ENCODE results near the gene TGM6. TPM values are rescaled to one million over a fixed set of nuclear protein-coding genes. Genes with fewer than 3 reads are reported as not detected.

The TGM6 gene
- total RNA-seq, 1 experiment from 2014 or later: not detected

DNA sequence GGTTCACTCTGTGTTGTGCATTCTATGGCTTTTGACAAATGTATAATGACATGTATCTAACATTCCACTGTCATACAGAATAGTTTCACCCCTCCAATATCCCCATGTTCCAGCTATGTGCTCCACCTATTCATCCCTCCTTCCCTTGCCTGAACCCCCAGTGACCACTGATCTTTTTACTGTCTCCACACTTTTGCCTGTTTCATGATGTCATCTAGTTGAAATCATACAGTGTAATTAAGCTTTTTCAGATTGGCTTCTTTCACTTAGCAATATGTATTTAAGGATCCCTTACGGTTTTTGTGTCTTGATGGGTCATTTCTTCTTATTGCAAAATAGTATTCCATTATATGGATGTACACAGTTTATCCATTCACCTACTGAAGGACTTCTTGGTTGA is 39.8 kb downstream of the TGM6 start:
- no peaks in the 10 kb centered on the region for H3K9me3 Mint-ChIP-seq (ENCODE audit: low read depth, unreplicated experiment)
- H3K27me3 Mint-ChIP-seq (ENCODE audit: unreplicated experiment): peaks cover 67% of the 10 kb centered on the region
- TF ChIP-seq CTCF (IDR thresholded peaks at IDR 0.05; ENCODE audit: unreplicated experiment): no peak
- no peak overlapping the region for H3K4me3 Mint-ChIP-seq (ENCODE audit: low read depth, unreplicated experiment)
- no peak overlapping the region for H3K27ac Mint-ChIP-seq (ENCODE audit: unreplicated experiment)
- no peaks in the 10 kb centered on the region for H3K4me1 Mint-ChIP-seq (ENCODE audit: low read depth, unreplicated experiment)
- no peaks in the 10 kb centered on the region for H3K36me3 Mint-ChIP-seq (ENCODE audit: insufficient read depth, unreplicated experiment)
- no peak for DNase-seq
- BruUV-seq (replicated peaks): no TSS peak
- CTCF ChIA-PET: interaction anchor here (0.7 kb wide), 1 partner anchor 311 kb away, joined by 3 read pairs; no protein-coding TSS in a partner anchor
- intact Hi-C loops (cut with micrococcal nuclease; ENCODE audit: unreplicated experiment): loop anchor here (2.0 kb wide), 1 partner anchor 32 kb away; no protein-coding TSS in a partner anchor

- DNase-seq: no peak
These were observed 40.5 kb downstream of the TGM6 start for GRCh38 chr20:2421247-2421646.

GRCh38 chr20:2429051-2429450 is 48.4 kb downstream of the TGM6 start:
- intact Hi-C loops (cut with micrococcal nuclease; ENCODE audit: unreplicated experiment): no loop called here
- CTCF ChIA-PET: no interaction called here
- no TSS peak for BruUV-seq (replicated peaks)
- peaks cover 76% of the 10 kb centered on the region for H3K27me3 Mint-ChIP-seq (ENCODE audit: unreplicated experiment)
- H3K4me3 Mint-ChIP-seq (ENCODE audit: low read depth, unreplicated experiment): no peak overlapping the region
- no peak overlapping the region for H3K27ac Mint-ChIP-seq (ENCODE audit: unreplicated experiment)
- no peak for TF ChIP-seq CTCF (IDR thresholded peaks at IDR 0.05; ENCODE audit: unreplicated experiment)
- no peaks in the 10 kb centered on the region for H3K4me1 Mint-ChIP-seq (ENCODE audit: low read depth, unreplicated experiment)
- peaks cover 2% of the 10 kb centered on the region for H3K9me3 Mint-ChIP-seq (ENCODE audit: low read depth, unreplicated experiment)
- no peaks in the 10 kb centered on the region for H3K36me3 Mint-ChIP-seq (ENCODE audit: insufficient read depth, unreplicated experiment)
- DNase-seq: no peak

More at GRCh38 chr20:2421247-2421646, 40.5 kb downstream of the TGM6 start:
- CTCF ChIA-PET: no interaction called here
- no TSS peak for BruUV-seq (replicated peaks)
- Mint-ChIP-seq H3K4me3 (ENCODE audit: low read depth, unreplicated experiment) (no peak overlapping the region), H3K27ac (ENCODE audit: unreplicated experiment) (no peak overlapping the region), H3K9me3 (ENCODE audit: low read depth, unreplicated experiment) (peaks cover 2% of the 10 kb centered on the region), H3K36me3 (ENCODE audit: insufficient read depth, unreplicated experiment) (no peaks in the 10 kb centered on the region), H3K4me1 (ENCODE audit: low read depth, unreplicated experiment) (no peaks in the 10 kb centered on the region), H3K27me3 (ENCODE audit: unreplicated experiment) (peaks cover 67% of the 10 kb centered on the region)
- TF ChIP-seq CTCF (IDR thresholded peaks at IDR 0.05; ENCODE audit: unreplicated experiment): no peak
- intact Hi-C loops (cut with micrococcal nuclease; ENCODE audit: unreplicated experiment): loop anchor here (2.0 kb wide), 1 partner anchor 32 kb away; no protein-coding TSS in a partner anchor

- BruUV-seq (replicated peaks): no TSS peak
- CTCF ChIA-PET: no interaction called here
- DNase-seq: no peak
- no peaks in the 10 kb centered on the region for H3K4me1 Mint-ChIP-seq (ENCODE audit: low read depth, unreplicated experiment)
- no peaks in the 10 kb centered on the region for H3K36me3 Mint-ChIP-seq (ENCODE audit: insufficient read depth, unreplicated experiment)
- TF ChIP-seq CTCF (IDR thresholded peaks at IDR 0.05; ENCODE audit: unreplicated experiment): no peak
- H3K27me3 Mint-ChIP-seq (ENCODE audit: unreplicated experiment): peaks cover 67% of the 10 kb centered on the region
- no peak overlapping the region for H3K27ac Mint-ChIP-seq (ENCODE audit: unreplicated experiment)
- H3K9me3 Mint-ChIP-seq (ENCODE audit: low read depth, unreplicated experiment): peaks cover 2% of the 10 kb centered on the region
- no peak overlapping the region for H3K4me3 Mint-ChIP-seq (ENCODE audit: low read depth, unreplicated experiment)
- intact Hi-C loops (cut with micrococcal nuclease; ENCODE audit: unreplicated experiment): no loop called here
These were observed 49.8 kb downstream of the TGM6 start for GRCh38 chr20:2430538-2430937.

Measured in Calu3 (cell line).